ENCODE results near the gene NPIPB6. TPM values are rescaled to one million over a fixed set of nuclear protein-coding genes. Genes with fewer than 3 reads are reported as not detected.

NPIPB6 gene
- total RNA-seq, 1 donor from 2014 or later: 2.0 TPM

GRCh38 chr16:28308794-28309584 lies 54.3 kb downstream of the NPIPB6 start:
- Mint-ChIP-seq H3K4me3 (no peak overlapping the region), H3K4me1 (ENCODE audit: unreplicated experiment) (no peaks in the 10 kb centered on the region), H3K9me3 (no peaks in the 10 kb centered on the region), H3K27ac (no peak overlapping the region), H3K36me3 (peaks cover 14% of the 10 kb centered on the region), H3K27me3 (no peaks in the 10 kb centered on the region)
- TF ChIP-seq CTCF (conservative IDR thresholded peaks at IDR 0.05): no peak
- DNase-seq (ENCODE audit: extremely low spot score, unreplicated experiment): no peak

GRCh38 chr16:28307936-28308335 lies 55.4 kb downstream of the NPIPB6 start:
- Mint-ChIP-seq H3K36me3 (peaks cover 16% of the 10 kb centered on the region), H3K4me1 (ENCODE audit: unreplicated experiment) (no peaks in the 10 kb centered on the region), H3K27me3 (no peaks in the 10 kb centered on the region), H3K4me3 (no peak overlapping the region), H3K9me3 (no peaks in the 10 kb centered on the region), H3K27ac (no peak overlapping the region)
- DNase-seq (ENCODE audit: extremely low spot score, unreplicated experiment): no peak
- TF ChIP-seq CTCF (conservative IDR thresholded peaks at IDR 0.05): no peak

- peaks cover 18% of the 10 kb centered on the region for H3K36me3 Mint-ChIP-seq
These were observed 59.1 kb downstream of the NPIPB6 start for GRCh38 chr16:28304214-28304613.

GRCh38 chr16:28303132-28303531 lies 60.2 kb downstream of the NPIPB6 start:
- H3K27me3 Mint-ChIP-seq: no peaks in the 10 kb centered on the region
- no peak for DNase-seq (ENCODE audit: extremely low spot score, unreplicated experiment)
- H3K36me3 Mint-ChIP-seq: peaks cover 12% of the 10 kb centered on the region
- no peak overlapping the region for H3K4me3 Mint-ChIP-seq
- H3K4me1 Mint-ChIP-seq (ENCODE audit: unreplicated experiment): peaks cover 4% of the 10 kb centered on the region
- TF ChIP-seq CTCF (conservative IDR thresholded peaks at IDR 0.05): no peak
- no peaks in the 10 kb centered on the region for H3K9me3 Mint-ChIP-seq
- no peak overlapping the region for H3K27ac Mint-ChIP-seq

More at GRCh38 chr16:28304214-28304613, 59.1 kb downstream of the NPIPB6 start:
- H3K9me3 Mint-ChIP-seq: no peaks in the 10 kb centered on the region
- H3K27ac Mint-ChIP-seq: no peak overlapping the region
- DNase-seq (ENCODE audit: extremely low spot score, unreplicated experiment): no peak
- no peaks in the 10 kb centered on the region for H3K27me3 Mint-ChIP-seq
- no peak for TF ChIP-seq CTCF (conservative IDR thresholded peaks at IDR 0.05)
- no peaks in the 10 kb centered on the region for H3K4me1 Mint-ChIP-seq (ENCODE audit: unreplicated experiment)
- no peak overlapping the region for H3K4me3 Mint-ChIP-seq

GRCh38 chr16:28301620-28302019 lies 61.7 kb downstream of the NPIPB6 start:
- Mint-ChIP-seq H3K4me3 (no peak overlapping the region), H3K27ac (no peak overlapping the region), H3K4me1 (ENCODE audit: unreplicated experiment) (peaks cover 7% of the 10 kb centered on the region), H3K9me3 (no peaks in the 10 kb centered on the region), H3K27me3 (no peaks in the 10 kb centered on the region), H3K36me3 (peaks cover 12% of the 10 kb centered on the region)
- TF ChIP-seq CTCF (conservative IDR thresholded peaks at IDR 0.05): no peak
- DNase-seq (ENCODE audit: extremely low spot score, unreplicated experiment): no peak
